GM21529 (cell line): ENCODE results near the gene MRPL20.
"Not testable (repeated sequence)": the region's sequence is repeated elsewhere in the genome, so short reads cannot be mapped to it uniquely, and the experiment has no call there.

Experiments
- ATAC-seq: cut with Tn5 transposase; IDR thresholded peaks from one replicate; pipeline ENCODE4 v1.9.1; 2021; ENCODE audit not compliant: unreplicated experiment

The MRPL20 gene

GRCh38 chr1:1411626-1412025 is 4.5 kb upstream of the MRPL20 start:
- ATAC-seq, result no peak

GRCh38 chr1:1410238-1410637 is 3.1 kb upstream of the MRPL20 start:
- ATAC-seq, result not testable (repeated sequence)

GRCh38 chr1:1407636-1408318 is 684 bp upstream of the MRPL20 start:
- ATAC-seq, result peak; percentile 26

DNA sequence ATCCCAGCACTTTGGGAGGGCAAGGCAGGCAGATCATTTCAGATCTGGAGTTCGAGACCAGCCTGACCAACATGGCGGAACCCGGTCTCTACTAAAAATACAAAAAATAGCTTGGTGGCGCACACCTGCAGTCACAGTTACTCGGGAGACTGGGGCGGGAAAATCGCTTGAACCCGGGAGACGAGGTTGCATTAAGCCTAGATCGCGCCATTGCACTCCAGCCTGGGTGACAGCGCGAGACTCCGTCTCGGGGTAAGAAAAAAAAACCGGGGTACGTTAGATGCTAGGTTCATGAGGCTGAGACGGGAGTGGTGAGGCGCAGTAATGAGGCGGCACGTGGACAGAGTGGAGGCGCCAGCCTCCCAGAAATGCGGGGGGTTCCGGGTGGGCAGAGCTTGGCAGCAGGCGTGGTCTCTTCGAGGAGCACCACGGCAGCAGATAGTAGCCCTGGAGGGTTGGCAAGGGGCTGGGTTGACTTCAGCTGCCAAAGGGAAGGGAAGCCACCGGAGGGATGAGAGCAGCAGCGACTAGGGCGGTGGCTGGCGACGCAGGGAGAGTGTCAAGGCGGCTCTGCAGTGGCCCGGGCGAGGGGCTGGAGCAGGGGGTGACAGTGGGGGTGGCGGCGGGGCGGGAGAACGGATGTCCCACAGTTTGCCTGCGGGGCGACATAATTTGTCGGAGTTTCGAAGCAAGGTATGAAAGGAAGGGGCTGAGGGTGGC is 832 bp downstream of the MRPL20 start:
- no peak for ATAC-seq

- no peak for ATAC-seq
Observed at GRCh38 chr1:1403653-1404052, 3.4 kb downstream of the MRPL20 start.

GRCh38 chr1:1402901-1403392 is 4.1 kb downstream of the MRPL20 start:
- not testable (repeated sequence) for ATAC-seq

DNA sequence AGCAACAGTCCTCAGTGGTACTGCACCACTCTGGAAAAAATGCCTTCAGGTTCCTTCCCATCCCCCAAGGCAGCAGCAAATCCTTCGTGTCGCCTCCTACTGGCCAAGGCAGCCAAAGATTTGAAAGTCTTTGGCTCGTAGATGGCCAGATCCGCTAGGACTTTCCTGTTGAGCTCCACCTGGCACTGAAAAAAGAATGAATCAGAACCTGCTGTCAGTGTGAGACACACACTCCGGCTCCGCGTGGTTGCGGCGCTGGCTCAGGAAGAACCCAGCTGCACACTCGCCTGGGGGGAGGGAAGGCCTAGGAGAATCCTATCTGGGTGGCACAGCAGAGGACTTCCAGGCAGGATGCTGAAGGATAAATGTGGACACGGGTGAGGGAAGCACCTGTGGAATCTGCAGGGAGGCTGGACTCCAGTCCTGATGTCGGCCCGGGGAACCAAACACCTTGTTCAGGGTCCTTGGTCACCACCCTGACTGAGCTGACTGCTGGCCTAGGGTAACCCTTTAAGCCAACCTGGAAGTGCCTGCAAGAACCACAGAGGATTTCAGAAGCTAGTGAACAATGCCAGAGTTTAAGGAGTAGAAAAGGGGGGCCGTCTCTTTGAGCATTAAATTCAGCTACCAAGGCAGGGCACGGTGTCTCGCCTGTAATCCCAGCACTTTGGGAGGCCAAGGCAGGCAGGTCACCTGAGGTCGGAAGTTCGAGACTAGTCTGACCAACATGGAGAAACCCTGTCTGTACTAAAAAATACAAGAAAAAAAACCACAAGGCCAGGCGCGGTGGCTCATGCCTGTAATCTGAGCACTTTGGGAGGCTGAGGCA is 4.8 kb downstream of the MRPL20 start:
- no peak for ATAC-seq

- ATAC-seq, result no peak
Observed at GRCh38 chr1:1401457-1402010, 5.6 kb downstream of the MRPL20 start.

DNA sequence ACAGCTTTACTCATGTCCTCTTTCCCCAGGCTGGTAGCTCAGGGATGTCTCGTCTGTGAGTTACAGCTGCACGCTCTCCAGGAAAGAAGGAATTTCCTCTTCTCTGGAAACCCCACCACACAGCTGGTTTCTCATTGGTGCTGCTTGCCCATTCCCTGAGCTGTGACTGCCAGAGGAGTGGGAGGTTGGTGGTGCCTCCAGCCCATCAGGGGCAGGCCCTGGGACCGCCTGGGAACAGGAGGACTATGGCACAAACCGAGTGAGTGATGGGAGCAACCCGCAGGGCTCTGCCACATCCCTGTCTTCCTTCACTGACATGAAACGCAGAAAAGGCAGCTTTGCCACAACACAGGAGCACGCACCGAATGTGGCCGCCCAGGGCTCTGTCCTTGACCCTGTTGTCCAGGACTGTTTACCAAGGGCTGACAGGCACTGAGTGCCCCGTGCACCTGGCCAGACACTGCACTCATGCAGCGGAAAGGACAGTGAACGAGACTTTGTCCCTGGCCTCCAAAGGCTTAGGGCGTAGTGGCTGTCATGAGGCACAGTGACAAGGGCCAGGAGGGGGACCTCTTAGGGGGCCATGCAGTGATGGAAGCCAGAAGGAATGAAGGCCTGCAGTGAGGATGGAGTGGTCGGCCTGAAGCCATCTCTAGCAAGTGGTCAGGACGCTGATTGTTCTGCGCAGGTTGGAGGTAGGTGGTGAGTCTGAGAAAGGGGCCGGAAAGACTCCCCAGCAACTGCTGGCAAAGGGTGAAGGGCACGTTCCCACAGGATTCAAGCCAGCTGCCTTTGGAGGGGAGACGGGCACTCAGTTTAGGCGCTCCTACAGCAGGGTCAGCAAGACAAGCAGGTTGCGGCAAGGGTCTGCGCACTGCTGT is 6.3 kb downstream of the MRPL20 start:
- ATAC-seq, result no peak

GRCh38 chr1:1399872-1400575 is 7.1 kb downstream of the MRPL20 start:
- no peak for ATAC-seq

DNA sequence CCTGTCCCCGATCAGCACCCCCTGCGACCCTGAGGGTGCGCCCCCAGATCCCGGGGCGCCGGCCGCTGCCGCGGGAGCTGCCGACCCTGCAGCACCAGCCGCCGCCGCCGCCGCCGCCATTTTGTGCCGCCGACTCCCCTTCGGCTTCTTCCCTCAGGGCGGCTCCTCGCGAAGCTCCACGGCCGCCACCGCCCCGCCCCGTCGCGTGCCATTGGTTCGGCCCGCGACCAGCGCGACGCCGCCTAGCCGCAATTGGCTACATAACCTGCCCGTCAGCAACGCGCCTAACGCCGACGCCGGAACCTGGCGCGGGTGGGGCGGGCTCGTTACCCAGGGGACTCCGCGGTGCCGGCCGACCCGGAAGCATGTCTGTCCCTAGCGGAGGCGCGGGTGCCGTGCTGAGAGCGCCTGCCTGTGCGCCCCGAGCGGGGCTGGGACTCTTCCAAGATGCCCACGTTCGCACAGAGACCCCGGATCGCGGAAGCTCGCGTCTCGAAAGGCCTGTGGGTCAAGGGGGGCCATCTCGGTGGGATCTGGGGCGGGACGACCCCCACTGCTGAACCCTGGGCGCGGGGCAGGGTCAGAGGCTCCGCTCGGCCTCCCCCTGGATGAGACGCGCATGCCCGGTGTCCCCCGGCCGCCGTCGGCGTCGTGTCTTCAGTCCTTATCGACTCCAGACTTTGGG is 7.8 kb downstream of the MRPL20 start, which contains the start of gene CCNL2:
Gene CCNL2 (minus strand): TSS at position 149 of the 685 bp plus-strand sequence. CDS start 29 bp downstream, at position 120.
- ATAC-seq, result peak; percentile 93

DNA sequence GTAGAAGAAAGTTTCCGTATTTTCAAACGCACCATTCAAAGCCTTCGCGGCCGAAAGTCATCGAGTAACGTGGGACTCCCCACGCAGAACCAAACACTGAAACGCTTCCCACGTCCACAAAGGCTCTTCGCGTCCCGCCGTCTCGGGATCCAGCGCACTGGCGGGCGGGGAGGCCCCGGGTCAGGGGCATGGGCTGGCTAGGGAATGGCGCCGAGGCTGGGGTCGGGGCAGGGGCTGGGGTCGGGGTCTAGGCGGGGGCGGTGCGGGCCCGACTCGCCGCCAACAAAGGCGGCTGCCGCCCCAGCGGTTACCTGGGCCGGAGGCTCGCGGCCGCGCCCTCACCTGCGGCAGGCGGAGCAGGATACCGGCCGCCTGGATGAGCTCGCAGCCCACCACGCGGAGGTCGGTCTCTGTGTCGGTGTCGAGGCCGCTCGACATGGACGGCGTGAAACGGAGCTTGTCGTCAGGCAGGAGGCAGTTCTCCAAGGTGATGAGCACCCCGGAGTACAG is 8.4 kb downstream of the MRPL20 start:
- ATAC-seq, result peak; percentile 4

DNA sequence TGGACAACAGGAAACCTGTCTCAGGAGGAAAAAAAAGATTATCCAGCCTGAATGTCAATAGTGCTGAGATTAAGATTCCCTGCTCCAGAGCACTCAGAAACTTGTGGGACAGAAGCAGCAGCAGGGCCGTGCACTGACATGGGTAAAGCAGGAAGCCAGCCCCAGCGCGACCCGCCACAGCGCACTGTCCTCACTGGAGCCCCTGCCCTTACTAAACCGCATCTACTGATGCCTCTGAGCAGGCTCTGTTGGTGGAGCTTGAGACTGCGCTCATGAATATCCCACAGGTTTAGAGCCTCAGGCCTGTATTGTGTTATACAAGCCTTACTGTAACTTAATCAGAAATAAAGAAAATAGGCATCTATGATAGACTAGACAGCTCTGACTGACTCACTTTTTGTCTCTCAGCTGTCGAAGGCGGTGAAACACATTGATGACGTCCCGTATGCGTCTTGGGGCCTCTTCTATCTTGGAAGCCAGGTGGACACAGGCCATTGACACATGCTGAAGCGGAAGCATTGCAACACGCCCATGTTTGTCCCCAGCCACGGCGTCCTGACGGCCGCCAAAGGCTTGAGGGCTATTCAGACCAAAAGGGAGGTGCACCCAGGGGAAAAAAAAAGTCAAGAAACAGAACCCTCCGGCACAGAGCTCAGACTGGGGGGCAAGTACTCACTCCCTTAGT is 9.1 kb downstream of the MRPL20 start:
- ATAC-seq, result no peak

DNA sequence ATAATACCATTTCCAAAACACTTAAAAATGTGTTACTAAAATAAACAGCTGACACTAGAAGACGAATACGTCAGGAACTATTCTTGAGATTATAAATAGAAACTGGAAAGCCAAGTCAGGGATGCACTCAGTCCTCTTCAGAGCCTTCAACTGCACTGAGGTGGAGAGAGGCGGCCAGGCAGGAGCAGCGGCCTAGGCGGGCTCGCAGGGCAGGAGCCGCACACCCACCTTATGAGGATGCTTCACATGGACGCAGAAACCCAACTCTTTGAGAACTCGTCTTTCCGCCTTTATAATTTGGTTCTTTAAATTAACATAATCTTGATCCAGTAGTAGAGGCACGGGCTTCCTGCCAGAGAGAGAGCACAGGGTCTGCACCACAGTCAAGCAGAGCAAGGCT is 11.9 kb downstream of the MRPL20 start:
- no peak for ATAC-seq

- no peak for ATAC-seq
Observed at GRCh38 chr1:1394116-1394515, 13.0 kb downstream of the MRPL20 start.

- no peak for ATAC-seq
Observed at GRCh38 chr1:1393428-1393827, 13.7 kb downstream of the MRPL20 start.

GRCh38 chr1:1393014-1393413 is 14.1 kb downstream of the MRPL20 start:
- no peak for ATAC-seq

GRCh38 chr1:1391225-1391624 is 15.9 kb downstream of the MRPL20 start:
- no peak for ATAC-seq
